ENCODE results near the gene COPRS. TPM values are rescaled to one million over a fixed set of nuclear protein-coding genes. Genes with fewer than 3 reads are reported as not detected.

COPRS gene, protein sequence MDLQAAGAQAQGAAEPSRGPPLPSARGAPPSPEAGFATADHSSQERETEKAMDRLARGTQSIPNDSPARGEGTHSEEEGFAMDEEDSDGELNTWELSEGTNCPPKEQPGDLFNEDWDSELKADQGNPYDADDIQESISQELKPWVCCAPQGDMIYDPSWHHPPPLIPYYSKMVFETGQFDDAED
- total RNA-seq, result 44.0 and 57.0 TPM in 2 replicates

DNA sequence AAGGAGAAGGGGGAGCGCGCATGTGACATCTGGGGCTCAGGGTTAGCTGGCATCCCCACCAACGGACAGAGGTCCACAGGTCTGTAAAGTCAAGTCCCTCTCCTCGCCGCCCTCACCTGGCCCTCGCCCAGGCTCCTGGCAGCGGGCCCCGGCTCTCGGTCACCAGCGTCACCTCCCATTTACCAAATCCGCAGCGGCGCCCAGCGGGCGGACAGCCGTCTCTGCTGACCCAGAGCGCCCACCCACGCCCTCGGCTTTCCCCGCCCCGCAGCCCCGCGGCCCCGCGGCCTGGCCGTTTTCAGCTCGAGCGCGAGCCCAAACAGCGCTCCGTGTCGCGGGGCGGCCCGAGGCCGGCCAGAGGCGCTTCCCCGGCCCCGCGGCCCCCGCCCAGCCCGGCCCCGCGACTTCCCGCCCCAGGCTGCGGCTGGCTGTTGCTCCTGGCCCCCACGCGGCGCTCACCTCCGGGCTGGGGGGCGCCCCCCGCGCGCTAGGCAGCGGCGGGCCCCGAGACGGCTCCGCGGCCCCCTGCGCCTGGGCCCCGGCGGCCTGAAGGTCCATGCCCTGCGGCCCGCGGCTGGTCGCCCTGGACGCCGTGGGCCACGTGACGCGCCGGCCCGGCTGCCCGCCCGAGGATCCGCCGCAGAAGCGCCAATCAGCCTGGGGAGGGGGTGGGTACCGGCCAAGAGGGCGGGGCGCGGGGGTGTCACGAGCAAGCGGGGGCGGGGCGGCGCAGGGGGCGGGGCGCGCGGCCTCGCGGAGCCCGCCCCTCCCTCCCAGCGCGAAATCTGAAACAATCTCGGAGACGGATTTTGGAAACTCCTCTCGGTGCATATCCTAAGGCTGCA, at the start of gene COPRS:
Gene COPRS, minus strand, starts transcription at position 603 of the 845 bp plus-strand sequence. Its CDS starts 45 bp downstream, at position 558.

Other genes starting within 250 kb of the COPRS start
- gene UTP6, start 42.5 kb upstream of the COPRS start, total RNA-seq, result 61.3 and 67.3 TPM in 2 replicates
- gene SUZ12, start 77.8 kb upstream of the COPRS start, total RNA-seq, result 50.3 and 64.4 TPM in 2 replicates
- gene LRRC37B, start 148.1 kb upstream of the COPRS start, total RNA-seq, result 14.1 and 14.2 TPM in 2 replicates